ENCODE data around the gene NOL9. TPM values are rescaled to one million over a fixed set of nuclear protein-coding genes. Genes with fewer than 3 reads are reported as not detected.

Gene NOL9
- polyA plus RNA-seq, 1 experiment, result 9.5 TPM

DNA sequence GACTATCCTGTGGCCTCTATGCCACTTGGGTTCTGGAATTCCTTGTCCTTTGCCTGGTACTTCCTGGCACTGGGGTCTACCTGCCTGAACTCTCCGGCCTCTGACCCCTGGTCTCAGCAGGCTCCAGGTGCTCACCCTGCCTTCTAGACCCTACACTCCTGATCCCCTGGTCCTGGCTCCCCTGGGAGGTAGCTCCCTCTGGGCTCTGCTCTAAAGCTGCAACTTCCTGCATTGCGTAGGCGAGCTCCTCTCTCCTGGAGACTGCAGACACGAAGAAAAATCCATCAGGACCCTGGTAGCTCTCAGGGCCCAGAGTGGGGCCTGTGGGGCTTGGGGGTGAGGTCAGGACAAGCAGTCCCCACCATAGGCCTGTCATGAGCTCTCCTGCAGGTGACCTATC is 55.0 kb downstream of the NOL9 start:
- no peak for DNase-seq (ENCODE audit: low read depth)
- no peaks in the 10 kb centered on the region for H3K27me3 ChIP-seq (ENCODE audit: control insufficient read depth, insufficient read depth, low read length)
- H3K36me3 ChIP-seq (ENCODE audit: control insufficient read depth, insufficient read depth, low read length), result no peaks in the 10 kb centered on the region
- H3K4me3 ChIP-seq (ENCODE audit: low read depth, low read length), result no peak overlapping the region
- TF ChIP-seq, protein P1, sequence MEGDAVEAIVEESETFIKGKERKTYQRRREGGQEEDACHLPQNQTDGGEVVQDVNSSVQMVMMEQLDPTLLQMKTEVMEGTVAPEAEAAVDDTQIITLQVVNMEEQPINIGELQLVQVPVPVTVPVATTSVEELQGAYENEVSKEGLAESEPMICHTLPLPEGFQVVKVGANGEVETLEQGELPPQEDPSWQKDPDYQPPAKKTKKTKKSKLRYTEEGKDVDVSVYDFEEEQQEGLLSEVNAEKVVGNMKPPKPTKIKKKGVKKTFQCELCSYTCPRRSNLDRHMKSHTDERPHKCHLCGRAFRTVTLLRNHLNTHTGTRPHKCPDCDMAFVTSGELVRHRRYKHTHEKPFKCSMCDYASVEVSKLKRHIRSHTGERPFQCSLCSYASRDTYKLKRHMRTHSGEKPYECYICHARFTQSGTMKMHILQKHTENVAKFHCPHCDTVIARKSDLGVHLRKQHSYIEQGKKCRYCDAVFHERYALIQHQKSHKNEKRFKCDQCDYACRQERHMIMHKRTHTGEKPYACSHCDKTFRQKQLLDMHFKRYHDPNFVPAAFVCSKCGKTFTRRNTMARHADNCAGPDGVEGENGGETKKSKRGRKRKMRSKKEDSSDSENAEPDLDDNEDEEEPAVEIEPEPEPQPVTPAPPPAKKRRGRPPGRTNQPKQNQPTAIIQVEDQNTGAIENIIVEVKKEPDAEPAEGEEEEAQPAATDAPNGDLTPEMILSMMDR (IDR thresholded peaks at IDR 0.05; ENCODE audit: insufficient read depth, low read depth, low read length), result no peak
- ChIA-PET CTCF (interaction anchor here (0.9 to 2.3 kb wide), 7 partner anchors 9 to 30 kb away, joined by 3 to 13 read pairs (median 3); partner anchors contain the start of gene PLEKHG5), POLR2A (no interaction called here)

DNA sequence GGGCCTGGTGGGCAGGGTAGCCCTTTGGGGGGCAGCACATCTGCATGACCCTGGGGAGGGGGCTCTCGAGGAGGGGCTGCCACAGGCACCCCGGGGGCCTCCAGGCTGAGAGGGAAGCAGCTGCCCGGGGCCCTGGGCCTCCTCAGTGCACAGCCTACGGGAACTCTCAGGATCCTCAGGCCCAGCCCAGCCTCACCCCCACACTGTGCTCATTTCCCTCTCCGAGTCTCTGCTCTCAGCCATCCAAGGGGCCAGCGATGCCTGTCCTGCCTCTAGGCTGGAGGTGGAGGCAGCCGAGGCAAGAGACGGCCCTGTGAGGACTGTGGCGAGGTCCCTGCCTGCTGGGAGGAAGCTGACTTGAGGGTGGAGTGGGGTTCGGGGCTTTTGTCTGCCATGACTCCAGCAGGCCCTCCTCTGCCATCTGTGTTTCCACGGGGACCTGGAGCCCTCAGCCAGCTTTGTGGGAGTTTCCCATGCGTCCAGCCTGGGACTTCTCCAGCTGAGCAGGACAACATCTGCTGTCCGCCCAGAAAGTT is 55.7 kb downstream of the NOL9 start:
- DNase-seq (ENCODE audit: low read depth), result no peak
- TF ChIP-seq, protein P1 (IDR thresholded peaks at IDR 0.05; ENCODE audit: insufficient read depth, low read depth, low read length), result no peak
- CTCF ChIA-PET, result interaction anchor here (0.8 to 1.6 kb wide), 8 partner anchors 8 to 39 kb away, joined by 3 to 4 read pairs (median 3); no protein-coding TSS in a partner anchor
- POLR2A ChIA-PET, result no interaction called here
- Histone ChIP-seq H3K36me3 (ENCODE audit: control insufficient read depth, insufficient read depth, low read length) (no peaks in the 10 kb centered on the region), H3K27me3 (ENCODE audit: control insufficient read depth, insufficient read depth, low read length) (no peaks in the 10 kb centered on the region), H3K4me3 (ENCODE audit: low read depth, low read length) (no peak overlapping the region)

DNA sequence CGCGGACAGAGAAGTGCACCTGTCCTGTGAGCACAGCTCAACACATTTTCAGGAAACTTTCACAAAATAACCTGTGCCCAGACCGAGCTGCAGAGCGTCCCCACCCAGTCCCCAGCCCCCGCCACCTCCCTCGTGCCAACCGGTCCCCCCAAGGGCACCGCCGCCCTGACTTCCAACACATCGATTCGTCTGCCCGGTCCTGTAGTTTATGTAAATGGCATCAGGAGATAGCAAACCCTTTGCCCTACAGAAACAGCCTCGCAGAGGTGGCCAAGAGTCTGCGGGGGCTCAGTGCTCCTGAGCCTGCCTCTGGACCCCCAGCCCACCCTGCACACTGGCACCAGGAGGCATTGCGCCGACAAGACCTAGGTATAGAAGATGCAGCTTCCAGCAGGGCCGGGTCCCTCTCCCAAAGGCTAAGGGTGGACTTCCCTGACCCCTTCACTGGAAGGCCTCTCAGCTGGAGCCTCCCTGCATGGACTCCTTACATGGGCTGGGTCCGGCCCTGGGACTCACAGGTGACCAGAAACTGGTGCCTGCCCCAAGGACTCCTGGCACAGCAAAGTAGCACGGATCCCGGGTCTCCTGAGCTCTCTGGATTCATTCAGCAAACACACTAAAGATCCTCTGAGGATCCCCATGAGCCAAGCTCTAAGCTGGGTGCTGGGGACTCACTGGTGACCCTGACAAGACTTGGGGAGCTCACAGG is 56.3 kb downstream of the NOL9 start:
- CTCF ChIA-PET, result interaction anchor here (0.8 to 1.6 kb wide), 5 partner anchors 8 to 39 kb away, joined by 3 to 4 read pairs (median 3); no protein-coding TSS in a partner anchor
- no peaks in the 10 kb centered on the region for H3K27me3 ChIP-seq (ENCODE audit: control insufficient read depth, insufficient read depth, low read length)
- no peaks in the 10 kb centered on the region for H3K36me3 ChIP-seq (ENCODE audit: control insufficient read depth, insufficient read depth, low read length)
- TF ChIP-seq, protein P1 (IDR thresholded peaks at IDR 0.05; ENCODE audit: insufficient read depth, low read depth, low read length), result no peak
- POLR2A ChIA-PET, result no interaction called here
- H3K4me3 ChIP-seq (ENCODE audit: low read depth, low read length), result peak overlapping the region; percentile 53
- no peak for DNase-seq (ENCODE audit: low read depth)

DNA sequence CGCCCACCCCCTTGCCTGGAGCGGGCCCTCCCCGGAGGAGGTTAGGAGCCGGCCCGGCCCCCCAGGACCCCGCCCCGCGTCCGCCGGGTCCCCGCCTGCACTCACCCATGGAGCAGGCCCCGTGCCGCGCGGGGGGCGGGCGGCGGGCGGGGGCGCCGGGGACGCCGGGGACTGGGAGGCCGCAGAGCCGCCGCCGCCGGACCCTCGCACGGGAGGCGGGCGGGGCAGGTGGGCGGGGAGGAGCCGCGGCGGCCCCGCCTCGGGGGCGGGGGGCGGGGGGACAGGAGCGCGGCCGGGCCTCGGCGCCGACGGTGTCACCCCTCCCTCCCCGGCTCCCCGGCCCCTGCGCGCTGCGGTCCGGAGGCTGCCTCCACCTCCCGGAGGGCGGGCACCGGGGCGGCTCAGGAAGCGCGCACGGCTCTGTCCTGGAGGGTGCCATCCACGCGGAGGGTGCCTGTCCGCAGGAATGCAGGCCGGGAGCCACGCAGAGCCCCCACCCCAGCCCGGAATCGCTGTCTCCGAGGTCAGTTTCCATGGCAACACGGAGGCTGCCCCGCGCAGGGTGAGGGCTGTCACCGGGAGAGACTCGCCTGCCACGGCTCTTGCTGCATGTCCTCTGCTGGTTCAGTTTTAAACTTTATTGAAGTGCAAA is 57.0 kb downstream of the NOL9 start:
- ChIA-PET POLR2A (no interaction called here), CTCF (interaction anchor here (1.4 to 1.6 kb wide), 2 partner anchors 12 to 22 kb away, joined by 3 read pairs; no protein-coding TSS in a partner anchor)

DNA sequence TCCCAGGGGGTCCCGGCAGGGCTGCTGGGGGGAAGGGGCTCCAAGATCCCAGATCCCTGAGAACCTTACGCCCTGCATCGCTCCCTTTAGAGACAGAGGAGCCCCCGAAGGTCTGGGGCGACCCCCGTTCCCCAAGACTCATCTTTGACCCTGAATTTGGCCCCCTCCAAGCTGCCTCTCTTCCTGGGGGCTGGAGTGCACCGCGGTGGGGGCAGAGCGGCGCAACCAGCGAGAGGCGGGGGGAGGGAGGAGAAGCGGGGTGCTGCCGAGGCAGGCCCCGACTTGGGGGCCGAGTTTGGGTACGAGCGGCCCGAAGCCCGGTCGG is 57.5 kb downstream of the NOL9 start:
- ChIA-PET CTCF (interaction anchor here (1.0 to 2.5 kb wide), 2 partner anchors 26 to 58 kb away, joined by 5 to 7 read pairs; partner anchors contain the start of gene NOL9), POLR2A (no interaction called here)
- H3K36me3 ChIP-seq (ENCODE audit: control insufficient read depth, insufficient read depth, low read length), result no peaks in the 10 kb centered on the region
- no peak for DNase-seq (ENCODE audit: low read depth)
- H3K4me3 ChIP-seq (ENCODE audit: low read depth, low read length), result peak overlapping the region; percentile 53
- no peaks in the 10 kb centered on the region for H3K27me3 ChIP-seq (ENCODE audit: control insufficient read depth, insufficient read depth, low read length)
- TF ChIP-seq, protein P1 (IDR thresholded peaks at IDR 0.05; ENCODE audit: insufficient read depth, low read depth, low read length), result no peak

More for the DNA sequence above, 57.0 kb downstream of the NOL9 start:
- DNase-seq (ENCODE audit: low read depth), result no peak
- Histone ChIP-seq H3K27me3 (ENCODE audit: control insufficient read depth, insufficient read depth, low read length) (no peaks in the 10 kb centered on the region), H3K4me3 (ENCODE audit: low read depth, low read length) (peak overlapping the region; percentile 53), H3K36me3 (ENCODE audit: control insufficient read depth, insufficient read depth, low read length) (no peaks in the 10 kb centered on the region)
- TF ChIP-seq, protein P1 (IDR thresholded peaks at IDR 0.05; ENCODE audit: insufficient read depth, low read depth, low read length), result no peak
